Breast epithelium (tissue), 4 donors: Measurements from ENCODE around the gene ERC1. TPM values are rescaled to one million over a fixed set of nuclear protein-coding genes. Genes with fewer than 3 reads are reported as not detected.

Experiments used
- DNase-seq, 2 donors: peaks; one replicate each; pipeline ENCODE4 v3.0.0-alpha.2; 2019; ENCODE audit warnings: low spot score in 2 of 2
- H3K27ac ChIP-seq, 2 donors: fragments of 200-600 bp; sonication (generic) in 1 of 2; one replicate each; pipeline ENCODE4 v1.5.1; 2016 to 2019; ENCODE audit warnings: mild to moderate bottlenecking in 1 of 2
- H3K27me3 ChIP-seq, 2 donors: fragments of 200-600 bp; sonication (generic) in 1 of 2; one replicate each; pipeline versions ENCODE4 v1.5.1 to v1.6.0; 2017 to 2019; ENCODE audit warnings: control low read depth in 1 of 2, mild to moderate bottlenecking in 1 of 2
- H3K36me3 ChIP-seq: fragments of 200-600 bp; one replicate; pipeline ENCODE4 v1.5.1; 2019
- H3K4me1 ChIP-seq, 2 donors: fragments of 200-600 bp; sonication (generic); one replicate each; pipeline ENCODE4 v1.5.1; 2016 to 2019; ENCODE audit warnings: control low read depth in 1 of 2
- H3K4me3 ChIP-seq, 3 donors: fragments of 200-600 bp; sonication (generic); 1 replicate in 2 of 3; 2 replicates in 1 of 3; pipeline ENCODE4 v1.5.1; 2016 to 2019; ENCODE audit warnings: mild to moderate bottlenecking in 3 of 3, moderate library complexity in 2 of 3
- H3K9me3 ChIP-seq, 2 donors: fragments of 200-600 bp; sonication (generic) in 1 of 2; one replicate each; pipeline ENCODE4 v1.5.1; 2016 to 2019; ENCODE audit warnings: control low read depth in 1 of 2
- CTCF ChIP-seq, 3 donors: fragments of 450-650 bp; IDR thresholded peaks; one replicate each; pipeline ENCODE4 v1.5.1; 2016 to 2017; ENCODE audit warnings: antibody characterized with exemption in 3 of 3, mild to moderate bottlenecking in 3 of 3, moderate library complexity in 3 of 3
- POLR2A ChIP-seq: fragments of 450-650 bp; IDR thresholded peaks from one replicate; pipeline ENCODE4 v1.6.1; 2016; ENCODE audit warnings: antibody characterized with exemption, mild to moderate bottlenecking, moderate library complexity
- POLR2AphosphoS5 ChIP-seq, 3 donors: sonication (generic); formaldehyde crosslinking; IDR thresholded peaks; one replicate each; pipeline ENCODE4 v1.6.1; 2017; ENCODE audit warnings: antibody characterized with exemption in 3 of 3
- intact Hi-C: fragments of 100-400 bp; cut with DNase I; formaldehyde crosslinking; loops from one replicate; pipeline ENCODE4 v1.15.1; 2023; ENCODE audit warnings: low total_unique reads
- total RNA-seq, 3 donors: library from RNA; depleted of rRNA; stranded (reverse); fragments of >200 nt; gene quantifications; one replicate each; pipeline ENCODE4 v1.1.0, GENCODE V29; 2016

ERC1 gene
- total RNA-seq, 3 donors from 2014 or later = 47.4 to 63.4 (median 52.8) TPM

DNA sequence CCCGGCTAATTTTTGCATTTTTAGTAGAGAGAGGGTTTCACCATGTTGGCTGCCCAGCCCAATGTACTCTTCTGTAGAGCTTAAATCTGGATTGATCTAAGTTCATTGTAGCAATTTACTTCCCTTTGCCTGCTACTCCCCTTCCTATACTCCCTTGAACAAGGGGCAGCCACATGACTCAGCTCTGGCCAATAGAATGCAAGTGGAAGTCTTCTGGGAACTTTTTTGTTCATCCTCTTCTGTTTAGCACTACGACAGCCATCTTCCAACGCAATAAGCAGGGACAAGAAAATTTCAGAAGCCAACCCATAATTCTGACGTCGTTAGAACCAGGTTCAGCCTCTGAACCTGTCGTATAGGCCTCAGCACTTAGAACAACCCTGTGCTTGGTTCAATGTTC, 35.1 kb upstream of the ERC1 start:
- Histone ChIP-seq H3K27ac (no peak overlapping the region), H3K27me3 (no peaks in the 10 kb centered on the region), H3K4me1 (no peaks in the 10 kb centered on the region), H3K9me3 (no peaks in the 10 kb centered on the region), H3K36me3 (no peaks in the 10 kb centered on the region), H3K4me3 (no peak overlapping the region)
- TF ChIP-seq CTCF (IDR thresholded peaks at IDR 0.05) (no peak), POLR2AphosphoS5 (IDR thresholded peaks at IDR 0.05) (no peak), POLR2A (no peak)
- intact Hi-C loops = no loop called here
- no peak for DNase-seq

GRCh38 chr12:958588-959123, 32.4 kb upstream of the ERC1 start:
- intact Hi-C loops = no loop called here

DNA sequence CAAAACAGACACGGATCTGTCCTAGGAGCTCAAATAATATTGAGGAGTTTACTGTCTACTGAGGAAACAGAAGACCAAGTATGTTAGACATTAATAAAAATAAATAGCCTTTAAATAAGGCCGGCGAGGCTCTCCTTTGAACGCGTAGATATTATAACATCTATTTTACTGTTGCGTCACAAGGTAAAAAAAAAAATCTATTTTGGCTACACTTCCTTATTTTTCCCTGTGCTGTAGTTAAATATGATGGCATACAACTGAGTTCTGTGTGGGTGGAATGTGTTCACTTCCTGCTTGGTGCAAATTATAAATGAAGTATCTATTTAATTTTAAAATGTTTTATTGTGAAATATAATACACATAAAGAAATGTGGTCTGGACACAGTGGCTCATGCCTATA, 24.3 kb upstream of the ERC1 start:
- DNase-seq = no peak
- TF ChIP-seq CTCF (IDR thresholded peaks at IDR 0.05) (no peak), POLR2AphosphoS5 (IDR thresholded peaks at IDR 0.05) (no peak)
- no peaks in the 10 kb centered on the region for H3K36me3 ChIP-seq

More at GRCh38 chr12:958588-959123, 32.4 kb upstream of the ERC1 start:
- no peak for DNase-seq
- TF ChIP-seq POLR2AphosphoS5 (IDR thresholded peaks at IDR 0.05) (no peak), POLR2A (no peak), CTCF (IDR thresholded peaks at IDR 0.05) (no peak)
- no peak overlapping the region for H3K27ac ChIP-seq
- H3K36me3 ChIP-seq = no peaks in the 10 kb centered on the region
- no peaks in the 10 kb centered on the region for H3K9me3 ChIP-seq
- no peak overlapping the region for H3K4me3 ChIP-seq
- no peaks in the 10 kb centered on the region for H3K27me3 ChIP-seq
- no peaks in the 10 kb centered on the region for H3K4me1 ChIP-seq

DNA sequence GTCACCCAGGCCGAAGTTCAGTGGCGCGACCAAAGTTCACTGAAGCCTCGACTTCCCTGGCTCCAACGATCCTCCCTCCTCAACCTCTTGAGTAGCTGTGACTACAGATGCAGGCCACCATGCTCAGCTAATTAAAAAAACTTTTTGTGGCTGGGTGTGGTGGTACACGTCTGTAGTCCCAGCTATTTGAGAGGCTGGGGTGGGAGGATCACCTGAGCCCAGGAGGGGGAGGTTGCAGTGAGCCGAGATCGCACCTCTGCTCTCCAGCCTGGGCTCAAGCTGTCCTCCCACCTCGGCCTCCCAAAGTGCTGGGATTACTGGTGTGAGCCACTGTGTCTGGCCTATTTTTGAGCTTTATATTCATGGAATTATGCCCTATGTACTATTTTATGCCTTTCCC, 23.4 kb upstream of the ERC1 start:
- Histone ChIP-seq H3K4me3 (no peak overlapping the region), H3K36me3 (no peaks in the 10 kb centered on the region), H3K27ac (no peak overlapping the region), H3K27me3 (no peaks in the 10 kb centered on the region), H3K4me1 (no peaks in the 10 kb centered on the region), H3K9me3 (no peaks in the 10 kb centered on the region)
- no peak for DNase-seq
- no peak for TF ChIP-seq POLR2A
- no peak for TF ChIP-seq CTCF (IDR thresholded peaks at IDR 0.05)
- no peak for TF ChIP-seq POLR2AphosphoS5 (IDR thresholded peaks at IDR 0.05)
- intact Hi-C loops = no loop called here

More for the DNA sequence above, 24.3 kb upstream of the ERC1 start:
- H3K4me1 ChIP-seq = no peaks in the 10 kb centered on the region
- intact Hi-C loops = no loop called here
- no peaks in the 10 kb centered on the region for H3K9me3 ChIP-seq
- no peaks in the 10 kb centered on the region for H3K27me3 ChIP-seq
- no peak overlapping the region for H3K27ac ChIP-seq
- H3K4me3 ChIP-seq = no peak overlapping the region

GRCh38 chr12:968545-968944, 22.5 kb upstream of the ERC1 start:
- H3K9me3 ChIP-seq = no peaks in the 10 kb centered on the region
- H3K4me1 ChIP-seq = no peaks in the 10 kb centered on the region
- no peaks in the 10 kb centered on the region for H3K36me3 ChIP-seq
- DNase-seq = no peak
- H3K27ac ChIP-seq = no peak overlapping the region
- intact Hi-C loops = no loop called here
- TF ChIP-seq POLR2AphosphoS5 (IDR thresholded peaks at IDR 0.05) (no peak), POLR2A (no peak), CTCF (IDR thresholded peaks at IDR 0.05) (no peak)
- H3K27me3 ChIP-seq = no peaks in the 10 kb centered on the region
- H3K4me3 ChIP-seq = no peak overlapping the region
